ENCODE results near the gene PHACTR3.

The PHACTR3 gene

DNA sequence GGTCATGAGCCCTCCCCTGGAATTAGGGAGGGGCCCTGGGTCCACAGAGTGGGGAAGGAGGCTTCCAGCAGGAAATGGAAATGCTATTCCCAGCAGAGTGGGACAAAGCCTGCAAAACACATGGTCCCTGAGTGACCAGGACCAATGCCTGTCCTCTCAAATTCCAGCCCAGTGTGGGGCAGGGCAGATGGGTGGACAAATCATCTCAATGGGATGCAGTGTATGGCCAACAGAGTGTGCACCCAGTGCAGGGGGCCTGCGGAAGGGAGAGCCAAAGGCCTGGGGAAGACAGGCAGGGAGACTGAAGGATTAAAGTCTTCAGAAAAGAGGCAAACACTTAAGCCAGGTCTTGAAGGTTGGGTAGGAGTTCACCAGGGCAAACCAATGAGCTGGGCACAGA, 28.7 kb upstream of the PHACTR3 start:
- TF ChIP-seq, protein P1, sequence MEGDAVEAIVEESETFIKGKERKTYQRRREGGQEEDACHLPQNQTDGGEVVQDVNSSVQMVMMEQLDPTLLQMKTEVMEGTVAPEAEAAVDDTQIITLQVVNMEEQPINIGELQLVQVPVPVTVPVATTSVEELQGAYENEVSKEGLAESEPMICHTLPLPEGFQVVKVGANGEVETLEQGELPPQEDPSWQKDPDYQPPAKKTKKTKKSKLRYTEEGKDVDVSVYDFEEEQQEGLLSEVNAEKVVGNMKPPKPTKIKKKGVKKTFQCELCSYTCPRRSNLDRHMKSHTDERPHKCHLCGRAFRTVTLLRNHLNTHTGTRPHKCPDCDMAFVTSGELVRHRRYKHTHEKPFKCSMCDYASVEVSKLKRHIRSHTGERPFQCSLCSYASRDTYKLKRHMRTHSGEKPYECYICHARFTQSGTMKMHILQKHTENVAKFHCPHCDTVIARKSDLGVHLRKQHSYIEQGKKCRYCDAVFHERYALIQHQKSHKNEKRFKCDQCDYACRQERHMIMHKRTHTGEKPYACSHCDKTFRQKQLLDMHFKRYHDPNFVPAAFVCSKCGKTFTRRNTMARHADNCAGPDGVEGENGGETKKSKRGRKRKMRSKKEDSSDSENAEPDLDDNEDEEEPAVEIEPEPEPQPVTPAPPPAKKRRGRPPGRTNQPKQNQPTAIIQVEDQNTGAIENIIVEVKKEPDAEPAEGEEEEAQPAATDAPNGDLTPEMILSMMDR (IDR thresholded peaks at IDR 0.05) = no peak
- no peak for TF ChIP-seq ZFX (IDR thresholded peaks at IDR 0.05; ENCODE audit: borderline replicate concordance)
- H3K27ac ChIP-seq = no peak overlapping the region

DNA sequence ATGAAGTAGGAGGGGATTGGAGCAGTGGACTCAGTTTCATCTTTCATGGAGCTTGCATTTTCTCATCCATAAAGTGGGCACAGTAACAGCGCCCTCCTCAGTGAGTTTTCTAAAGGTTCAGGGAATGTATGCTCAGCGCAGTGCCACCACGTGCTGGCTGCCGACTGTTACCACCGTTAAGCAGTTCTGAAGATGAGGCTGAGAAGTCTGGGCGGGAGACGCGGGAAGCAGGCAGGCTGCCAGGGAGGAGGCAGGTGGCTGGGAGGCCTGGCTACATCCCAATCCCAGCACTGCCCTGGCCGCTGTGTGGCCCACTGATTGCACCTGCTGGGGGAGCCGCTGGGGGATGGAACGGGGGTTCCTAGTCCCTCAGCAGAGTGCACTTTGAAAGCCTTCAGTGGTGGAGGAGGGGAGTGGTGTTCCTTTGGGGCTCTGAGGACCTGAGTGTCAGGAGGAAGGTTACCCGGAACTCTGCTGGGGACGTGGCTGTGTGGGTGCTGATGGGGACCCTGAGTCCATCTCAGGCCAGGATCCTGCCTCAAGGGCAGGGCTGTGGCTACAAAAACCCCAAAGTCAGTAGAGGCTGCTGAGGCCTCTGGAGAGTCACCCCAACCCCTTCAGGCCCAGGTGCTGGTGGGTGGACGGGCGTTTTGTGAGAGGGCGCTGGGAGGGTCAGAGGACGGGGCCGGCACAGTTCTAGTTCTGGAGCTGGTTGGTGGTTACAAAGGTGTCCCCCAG, 28.0 kb upstream of the PHACTR3 start:
- no peak overlapping the region for H3K27ac ChIP-seq

DNA sequence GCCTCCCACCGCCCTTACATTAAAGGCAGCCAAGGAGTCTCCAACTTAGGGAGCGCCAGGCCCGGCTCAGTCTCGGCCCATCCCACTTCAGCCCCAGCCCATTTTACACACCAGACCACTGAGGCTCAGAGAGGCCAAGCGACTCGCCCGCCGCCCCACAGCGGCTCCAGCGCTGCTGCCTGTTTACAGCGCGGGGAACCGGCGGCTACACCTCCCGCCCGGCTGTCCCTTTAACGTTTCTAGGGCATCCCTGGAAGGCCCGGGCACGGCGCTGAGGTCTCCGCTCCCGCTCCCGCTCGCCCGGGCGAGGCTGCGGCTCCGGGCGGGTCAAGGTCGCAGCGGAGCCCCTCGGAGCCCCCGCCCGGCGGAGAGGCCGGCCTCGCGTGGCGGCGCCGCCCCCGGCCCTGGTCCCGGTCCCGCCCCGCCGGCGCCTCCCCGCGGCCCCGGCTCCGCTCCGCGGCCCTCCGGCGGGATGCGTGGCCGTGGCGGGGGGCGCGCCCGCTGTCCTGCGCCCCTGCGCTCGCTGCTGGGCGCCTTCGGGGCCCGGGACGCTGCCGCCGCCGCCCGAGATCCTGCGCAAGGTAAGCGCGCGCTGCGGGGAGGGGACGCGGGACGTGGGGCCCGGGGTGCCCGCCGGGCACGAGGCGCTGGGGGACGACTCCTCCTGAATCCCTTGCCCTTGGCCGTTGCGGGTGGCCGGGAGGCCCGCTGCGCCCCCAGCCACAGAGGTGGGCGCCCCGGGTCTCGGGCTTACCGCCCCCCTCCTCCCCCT, 27.1 kb upstream of the PHACTR3 start:
- no peak overlapping the region for H3K27ac ChIP-seq
- TF ChIP-seq, protein P1 (IDR thresholded peaks at IDR 0.05) = no peak
- no peak for TF ChIP-seq ZFX (IDR thresholded peaks at IDR 0.05; ENCODE audit: borderline replicate concordance)

More for the DNA sequence above, 28.0 kb upstream of the PHACTR3 start:
- TF ChIP-seq, protein P1 (IDR thresholded peaks at IDR 0.05) = no peak
- TF ChIP-seq ZFX (IDR thresholded peaks at IDR 0.05; ENCODE audit: borderline replicate concordance) = no peak

DNA sequence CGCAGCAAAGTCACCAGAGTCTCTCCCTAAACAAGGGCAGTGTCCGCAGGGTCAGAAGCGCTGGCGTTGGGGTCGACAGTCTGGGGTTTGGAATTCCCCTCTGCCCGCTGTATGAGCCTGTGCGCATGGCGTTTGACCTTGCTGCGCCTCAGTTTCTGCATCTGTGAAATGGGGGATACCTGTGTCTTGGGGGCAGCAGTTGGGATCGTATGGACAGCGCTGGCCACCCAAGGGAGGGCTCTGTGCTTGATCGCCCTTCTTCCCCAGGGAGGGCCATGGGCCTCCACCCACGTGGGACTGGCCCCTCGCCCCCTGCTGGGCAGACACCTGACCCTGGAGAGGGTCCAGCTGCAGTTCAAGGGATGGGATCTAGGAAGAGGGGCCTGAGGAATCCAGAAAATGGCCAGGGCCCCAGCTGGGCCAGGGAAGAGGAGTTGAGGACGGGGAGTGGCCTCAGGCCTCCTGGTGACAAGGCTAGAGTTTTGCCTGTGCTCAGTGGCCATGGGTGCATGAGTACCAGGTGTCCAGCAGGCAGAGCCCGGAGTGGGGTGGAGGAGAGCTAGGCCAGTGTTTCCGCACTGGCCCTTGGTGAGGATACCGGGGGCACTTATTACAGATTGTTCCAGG, 26.4 kb upstream of the PHACTR3 start:
- TF ChIP-seq, protein P1 (IDR thresholded peaks at IDR 0.05) = no peak
- no peak for TF ChIP-seq ZFX (IDR thresholded peaks at IDR 0.05; ENCODE audit: borderline replicate concordance)
- H3K27ac ChIP-seq = no peak overlapping the region

DNA sequence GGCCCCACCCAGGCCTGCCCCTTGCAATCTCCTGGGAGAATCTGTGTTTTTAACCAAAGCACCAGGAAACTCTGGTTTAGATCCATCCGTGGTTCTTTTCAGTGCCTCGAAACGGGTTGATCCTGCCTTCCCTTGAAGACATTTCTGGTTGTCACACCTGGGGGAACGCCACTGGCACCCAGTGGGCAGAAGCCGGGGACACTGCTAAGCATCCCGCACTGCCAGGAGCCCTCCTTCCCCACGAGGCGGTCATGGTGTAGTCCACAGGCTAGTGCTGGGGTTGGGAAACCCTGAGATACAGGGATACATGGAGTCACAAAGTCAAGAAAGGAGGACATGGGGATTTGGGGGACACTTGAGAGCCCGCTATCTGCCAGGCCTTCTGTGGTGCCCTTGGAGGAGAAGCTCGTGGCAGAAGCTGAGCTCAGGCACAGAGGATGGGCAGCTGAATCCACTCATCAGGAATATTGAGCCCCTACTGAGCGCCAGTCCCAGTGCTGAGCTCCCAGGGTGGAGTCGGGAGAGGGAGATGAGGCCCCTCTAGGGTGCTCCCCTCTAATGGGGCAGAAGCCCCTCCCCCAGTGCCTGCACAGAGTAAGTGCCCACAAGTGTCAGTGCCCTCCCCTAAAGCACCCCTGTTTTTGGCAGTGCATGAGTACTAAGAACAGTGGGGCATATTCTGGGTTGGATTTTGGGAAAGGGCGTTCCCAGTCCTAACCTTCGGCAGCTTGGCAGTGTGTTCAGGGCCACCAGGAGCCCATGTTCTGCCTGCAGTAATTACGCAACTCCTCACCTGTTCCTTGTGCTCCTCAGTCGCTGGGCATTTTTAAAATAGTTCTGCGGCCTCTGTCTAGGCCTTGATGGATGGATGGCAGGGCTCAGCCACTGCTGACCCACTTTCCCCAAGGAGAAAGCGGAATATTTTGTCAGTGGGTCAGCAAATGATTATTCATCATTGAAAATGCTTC, 25.6 kb upstream of the PHACTR3 start:
- TF ChIP-seq, protein P1 (IDR thresholded peaks at IDR 0.05) = no peak
- no peak for TF ChIP-seq ZFX (IDR thresholded peaks at IDR 0.05; ENCODE audit: borderline replicate concordance)
- no peak overlapping the region for H3K27ac ChIP-seq

DNA sequence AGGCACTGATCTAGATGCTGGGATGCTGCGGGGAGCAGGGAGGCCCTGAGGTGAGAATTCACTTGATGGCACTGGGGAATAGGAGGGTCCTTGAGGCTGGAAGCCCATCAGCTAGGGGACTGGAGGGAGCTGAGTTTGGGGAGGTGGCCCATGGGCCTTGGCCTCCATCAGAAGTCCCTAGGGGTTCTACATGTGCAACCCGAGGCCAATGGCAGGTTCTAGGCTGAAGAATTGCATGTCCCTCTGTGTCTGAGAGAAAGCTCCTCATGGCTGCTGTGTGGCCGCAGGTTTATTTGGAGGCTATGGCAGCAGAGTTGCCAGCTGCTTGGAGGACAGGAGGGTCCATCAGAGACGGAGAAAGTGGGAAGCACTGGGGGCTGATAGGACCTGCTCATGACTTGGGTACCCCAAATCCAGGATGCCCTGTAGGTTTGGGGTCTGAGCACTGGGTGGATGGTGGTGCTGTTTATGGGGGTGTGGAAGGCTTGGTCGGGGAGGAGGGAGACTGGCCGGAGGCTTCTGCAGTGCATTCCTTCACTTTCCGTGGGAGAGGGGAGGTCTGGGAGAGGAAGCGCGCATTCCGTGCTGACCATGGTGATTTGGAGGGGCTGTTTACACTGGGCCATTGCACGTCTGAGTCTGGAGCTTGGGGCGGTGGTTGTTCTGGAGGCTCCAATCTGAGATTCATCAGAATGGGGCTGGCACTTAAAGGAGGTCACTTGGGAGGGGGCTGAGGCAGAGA, 24.8 kb upstream of the PHACTR3 start:
- TF ChIP-seq, protein P1 (IDR thresholded peaks at IDR 0.05) = no peak
- no peak for TF ChIP-seq ZFX (IDR thresholded peaks at IDR 0.05; ENCODE audit: borderline replicate concordance)
- H3K27ac ChIP-seq = no peak overlapping the region
